Ascending aorta (tissue), 2 donors: ENCODE data around the gene CFAP100. TPM values are rescaled to one million over a fixed set of nuclear protein-coding genes. Genes with fewer than 3 reads are reported as not detected.

Experiments used
- DNase-seq, 2 donors: peaks; one replicate each; pipeline ENCODE4 v3.0.0-alpha.2; 2019; ENCODE audit warnings: low spot score in 2 of 2
- H3K27ac ChIP-seq, 2 donors: fragments of 200-600 bp; sonication (generic); one replicate each; pipeline ENCODE4 v1.5.1; 2016 to 2017; ENCODE audit warnings: mild to moderate bottlenecking in 1 of 2
- H3K27me3 ChIP-seq: fragments of 200-600 bp; sonication (generic); one replicate; pipeline ENCODE4 v1.5.1; 2017
- H3K36me3 ChIP-seq, 2 donors: fragments of 200-600 bp; sonication (generic); one replicate each; pipeline ENCODE4 v1.5.1; 2016
- H3K4me1 ChIP-seq, 2 donors: fragments of 200-600 bp; sonication (generic); one replicate each; pipeline ENCODE4 v1.5.1; 2016 to 2017; ENCODE audit warnings: mild to moderate bottlenecking in 1 of 2
- H3K4me3 ChIP-seq, 2 donors: fragments of 200-600 bp; sonication (generic); one replicate each; pipeline ENCODE4 v1.5.1; 2016 to 2017; ENCODE audit warnings: mild to moderate bottlenecking in 1 of 2
- H3K9me3 ChIP-seq, 2 donors: fragments of 200-600 bp; sonication (generic); one replicate each; pipeline ENCODE4 v1.5.1; 2016
- intact Hi-C: fragments of 100-400 bp; cut with DNase I; formaldehyde crosslinking; loops from one replicate; pipeline ENCODE4 v1.15.1; 2023
- total RNA-seq: library from RNA; depleted of rRNA; stranded (reverse); fragments of >200 nt; gene quantifications from one replicate; pipeline ENCODE4 v1.1.0, GENCODE V29; 2016
- TF ChIP-seq, protein P1 (sequence below), 3 experiments: fragments of 200-600 bp in 2 of 3; fragments of 450-650 bp in 1 of 3; sonication (generic) in 2 of 3; IDR thresholded peaks; one replicate each; pipeline ENCODE4 v1.5.1; 2016 to 2019; ENCODE audit warnings: antibody characterized with exemption in 3 of 3, mild to moderate bottlenecking in 1 of 3, moderate library complexity in 1 of 3

CFAP100 gene
- total RNA-seq, 1 donor from 2014 or later = not detected

DNA sequence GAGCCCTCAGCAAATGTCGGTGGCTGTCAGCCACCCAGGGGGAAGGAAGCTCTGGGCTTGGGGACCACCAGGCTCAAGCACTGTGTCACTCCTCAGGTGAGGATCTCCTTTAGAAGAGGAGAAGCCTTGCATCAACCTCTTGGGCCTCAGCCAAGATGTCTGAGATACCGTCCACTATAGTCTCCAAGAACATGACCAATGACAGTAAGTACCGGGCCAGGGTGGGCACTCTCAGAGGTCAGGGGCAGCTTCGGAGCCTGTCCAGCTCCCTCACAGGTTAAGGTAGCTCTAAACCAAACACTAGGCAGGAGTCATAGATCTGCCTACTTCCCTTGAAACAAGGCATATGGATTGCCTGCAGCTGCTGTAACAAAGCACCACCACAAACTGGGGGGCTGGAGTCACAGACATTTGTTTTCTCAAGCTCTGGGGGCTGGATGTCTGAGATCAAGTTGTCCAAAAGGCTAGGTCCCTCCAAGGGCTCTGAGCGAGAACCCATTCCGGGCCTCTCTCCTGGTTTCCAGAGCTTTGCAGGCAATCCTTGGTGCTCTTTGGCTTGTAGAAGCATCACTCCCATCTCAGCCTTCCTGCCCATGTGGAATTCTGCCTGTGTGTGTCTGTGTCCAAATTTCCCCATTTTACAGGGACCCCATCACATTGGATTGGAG is 1.3 kb downstream of the CFAP100 start:
- no peak overlapping the region for H3K4me3 ChIP-seq
- no peaks in the 10 kb centered on the region for H3K36me3 ChIP-seq
- no peaks in the 10 kb centered on the region for H3K4me1 ChIP-seq
- no peaks in the 10 kb centered on the region for H3K27me3 ChIP-seq
- TF ChIP-seq, protein P1, sequence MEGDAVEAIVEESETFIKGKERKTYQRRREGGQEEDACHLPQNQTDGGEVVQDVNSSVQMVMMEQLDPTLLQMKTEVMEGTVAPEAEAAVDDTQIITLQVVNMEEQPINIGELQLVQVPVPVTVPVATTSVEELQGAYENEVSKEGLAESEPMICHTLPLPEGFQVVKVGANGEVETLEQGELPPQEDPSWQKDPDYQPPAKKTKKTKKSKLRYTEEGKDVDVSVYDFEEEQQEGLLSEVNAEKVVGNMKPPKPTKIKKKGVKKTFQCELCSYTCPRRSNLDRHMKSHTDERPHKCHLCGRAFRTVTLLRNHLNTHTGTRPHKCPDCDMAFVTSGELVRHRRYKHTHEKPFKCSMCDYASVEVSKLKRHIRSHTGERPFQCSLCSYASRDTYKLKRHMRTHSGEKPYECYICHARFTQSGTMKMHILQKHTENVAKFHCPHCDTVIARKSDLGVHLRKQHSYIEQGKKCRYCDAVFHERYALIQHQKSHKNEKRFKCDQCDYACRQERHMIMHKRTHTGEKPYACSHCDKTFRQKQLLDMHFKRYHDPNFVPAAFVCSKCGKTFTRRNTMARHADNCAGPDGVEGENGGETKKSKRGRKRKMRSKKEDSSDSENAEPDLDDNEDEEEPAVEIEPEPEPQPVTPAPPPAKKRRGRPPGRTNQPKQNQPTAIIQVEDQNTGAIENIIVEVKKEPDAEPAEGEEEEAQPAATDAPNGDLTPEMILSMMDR (IDR thresholded peaks at IDR 0.05) = no peak
- no peak overlapping the region for H3K27ac ChIP-seq
- DNase-seq = no peak
- no peaks in the 10 kb centered on the region for H3K9me3 ChIP-seq
- intact Hi-C loops = no loop called here

DNA sequence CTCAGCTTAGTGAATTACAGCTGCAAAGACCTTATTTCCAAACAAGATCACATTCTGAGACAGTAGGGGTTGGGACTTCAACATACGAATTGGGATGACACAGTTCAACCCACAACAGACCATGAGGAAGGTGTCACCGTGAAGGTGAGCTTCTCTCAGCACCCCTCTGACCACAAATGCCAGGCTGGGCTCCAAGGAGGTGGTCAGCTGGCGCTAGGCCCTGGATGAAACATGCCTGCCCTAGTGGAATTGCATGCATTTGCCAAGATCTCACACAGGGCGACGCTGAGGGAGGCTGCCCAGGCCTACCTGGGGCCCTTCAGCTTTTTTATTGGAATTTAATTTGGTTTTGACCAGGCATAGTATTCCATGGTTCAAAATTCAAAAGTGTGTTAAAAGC is 1.8 kb downstream of the CFAP100 start:
- TF ChIP-seq, protein P1 (IDR thresholded peaks at IDR 0.05) = no peak
- H3K4me1 ChIP-seq = no peaks in the 10 kb centered on the region
- no peak overlapping the region for H3K4me3 ChIP-seq
- no peaks in the 10 kb centered on the region for H3K9me3 ChIP-seq
- H3K27me3 ChIP-seq = no peaks in the 10 kb centered on the region
- no peak overlapping the region for H3K27ac ChIP-seq
- no peak for DNase-seq
- no peaks in the 10 kb centered on the region for H3K36me3 ChIP-seq
- intact Hi-C loops = no loop called here

DNA sequence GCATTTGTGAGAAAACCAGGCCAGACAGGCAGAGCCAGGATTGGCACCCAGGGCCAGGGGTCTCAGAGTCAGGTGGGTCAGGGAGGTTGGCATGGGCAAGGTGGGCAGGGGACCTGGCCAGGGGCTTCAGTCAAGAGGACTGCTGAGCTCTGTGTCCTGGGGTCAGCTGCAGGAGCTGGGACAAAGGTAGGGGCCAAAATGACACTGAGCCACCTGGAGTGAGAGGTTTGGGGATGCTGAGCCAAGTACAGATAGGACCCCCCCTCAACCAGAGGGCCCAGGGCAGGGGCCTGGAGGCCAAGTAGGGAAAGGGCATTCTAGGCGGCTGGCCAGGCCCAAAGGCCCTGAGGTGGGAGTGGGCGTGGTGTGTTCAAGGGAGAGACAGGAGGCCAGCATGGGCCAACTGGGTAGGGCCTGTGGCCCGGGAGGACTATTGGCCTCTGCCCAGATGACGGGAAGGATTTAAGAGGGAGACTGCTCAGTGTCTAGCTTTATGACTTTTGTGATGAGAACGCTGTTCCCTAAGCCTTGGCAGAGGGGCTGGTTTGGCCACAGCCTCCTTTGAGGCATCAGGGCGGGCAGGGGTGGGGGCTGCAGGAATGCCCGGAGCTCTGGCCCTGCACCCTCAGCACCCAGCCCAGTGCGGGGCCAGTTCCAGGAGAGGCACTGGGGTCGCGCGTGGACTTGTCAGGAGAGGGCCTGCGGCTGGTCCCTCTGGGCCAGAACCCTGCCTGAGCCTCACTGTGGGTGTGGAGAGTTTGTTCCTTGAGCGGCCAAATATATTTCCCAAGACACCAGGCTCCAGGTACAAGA is 3.1 kb downstream of the CFAP100 start:
- DNase-seq = no peak
- Histone ChIP-seq H3K4me1 (no peaks in the 10 kb centered on the region), H3K36me3 (no peaks in the 10 kb centered on the region), H3K27ac (no peak overlapping the region), H3K27me3 (no peaks in the 10 kb centered on the region), H3K9me3 (no peaks in the 10 kb centered on the region), H3K4me3 (no peak overlapping the region)
- TF ChIP-seq, protein P1 (IDR thresholded peaks at IDR 0.05) = no peak
- intact Hi-C loops = no loop called here

DNA sequence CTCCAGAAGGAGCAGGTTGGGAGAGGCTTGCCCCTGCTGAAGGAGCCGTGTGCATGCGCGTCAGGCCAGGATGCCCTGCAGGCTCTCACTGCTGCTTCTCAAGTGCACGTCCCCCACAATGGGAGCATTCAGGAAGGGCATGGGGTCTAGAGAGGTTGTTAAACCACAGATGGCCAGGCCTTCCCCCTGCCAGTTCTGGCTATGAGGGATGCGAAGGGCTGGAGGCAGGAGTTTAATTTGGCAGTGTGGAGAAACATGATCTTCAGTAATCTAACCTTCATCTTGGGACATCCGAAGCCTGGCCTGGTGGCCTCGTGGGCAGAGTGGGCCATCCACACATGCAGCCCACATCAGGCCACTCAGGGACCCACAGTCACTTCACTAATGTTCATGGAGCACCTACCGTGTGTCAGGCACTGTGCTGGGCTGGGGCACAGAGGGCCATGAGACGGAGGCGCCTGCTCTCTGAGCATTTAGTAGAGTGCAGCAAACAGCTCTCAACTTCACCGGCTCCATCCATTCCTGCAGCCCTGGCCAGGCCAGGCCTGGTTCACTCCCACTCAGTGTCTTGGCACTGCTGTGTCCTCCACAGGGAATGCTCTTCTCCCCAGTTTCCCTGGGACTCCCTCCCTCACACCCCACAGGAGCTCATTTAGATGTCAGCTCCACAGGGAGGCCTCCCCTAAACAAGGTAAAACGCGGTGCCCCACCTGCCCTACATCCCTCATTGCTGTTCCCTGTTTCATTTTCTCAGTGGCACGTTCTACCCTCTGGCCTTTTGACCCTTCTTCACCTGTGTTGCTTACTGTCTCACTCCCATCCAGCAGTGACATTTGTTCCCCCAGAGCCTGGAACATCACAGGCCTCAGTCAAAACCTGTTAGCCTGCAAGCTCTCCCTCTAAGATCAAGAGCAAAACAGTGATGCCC is 4.0 kb downstream of the CFAP100 start:
- H3K9me3 ChIP-seq = no peaks in the 10 kb centered on the region
- no peak for DNase-seq
- no peaks in the 10 kb centered on the region for H3K36me3 ChIP-seq
- H3K4me3 ChIP-seq = no peak overlapping the region
- intact Hi-C loops = no loop called here
- H3K27ac ChIP-seq = no peak overlapping the region
- no peaks in the 10 kb centered on the region for H3K4me1 ChIP-seq
- no peaks in the 10 kb centered on the region for H3K27me3 ChIP-seq
- TF ChIP-seq, protein P1 (IDR thresholded peaks at IDR 0.05) = no peak

DNA sequence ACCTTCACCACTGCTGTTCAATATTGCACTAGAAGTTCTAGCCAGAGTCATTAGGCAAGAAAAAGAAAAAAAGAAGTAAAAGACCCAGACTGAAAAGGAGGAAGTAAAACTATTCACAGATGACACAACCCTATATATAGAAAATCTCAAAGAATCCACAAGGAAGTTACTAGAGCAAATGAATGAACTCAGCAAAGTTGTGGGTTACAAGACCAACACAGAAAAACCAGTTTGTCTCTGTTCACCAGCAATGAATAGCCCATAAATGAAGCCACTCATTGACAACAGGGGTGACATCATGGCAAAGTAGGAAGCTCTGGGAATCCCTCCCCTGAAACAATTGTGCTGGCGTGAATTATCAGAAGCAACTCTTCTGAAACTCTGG is 4.6 kb downstream of the CFAP100 start:
- Histone ChIP-seq H3K27ac (no peak overlapping the region), H3K27me3 (no peaks in the 10 kb centered on the region), H3K9me3 (no peaks in the 10 kb centered on the region), H3K4me3 (no peak overlapping the region), H3K4me1 (no peaks in the 10 kb centered on the region), H3K36me3 (no peaks in the 10 kb centered on the region)
- TF ChIP-seq, protein P1 (IDR thresholded peaks at IDR 0.05) = no peak
- intact Hi-C loops = no loop called here
- DNase-seq = no peak
